Activated B cell treated with CpG ODN at 0.5 μM for 24 hours (primary cell): ENCODE measurements around the gene FAM117B. TPM values are rescaled to one million over a fixed set of nuclear protein-coding genes. Genes with fewer than 3 reads are reported as not detected.

Source experiments
- ATAC-seq: fragments of 200-7000 bp; cut with Tn5 transposase; one replicate; pipeline ENCODE4 v1.10.0; 2021; ENCODE audit warnings: low read depth, mild to moderate bottlenecking, moderate library complexity
- CTCF ChIA-PET: fragments of 350-600 bp; sonication (Branson Sonifier 250); formaldehyde crosslinking; loops from one replicate; lab custom pipeline; 2021; ENCODE audit warnings: antibody characterized with exemption; lab: Charles Lee
- POLR2A ChIA-PET: fragments of 350-600 bp; sonication (Branson Sonifier 250); formaldehyde crosslinking; loops from one replicate; lab custom pipeline; 2021; ENCODE audit warnings: antibody characterized with exemption; lab: Charles Lee
- DNase-seq: peaks from one replicate; pipeline ENCODE4 v3.0.0; 2022
- H3K27ac Mint-ChIP-seq: one replicate; pipeline ENCODE4 v1.8.0; 2020; ENCODE audit warnings: mixed read lengths
- H3K27me3 Mint-ChIP-seq: one replicate; pipeline ENCODE4 v1.8.0; 2021; ENCODE audit warnings: mixed read lengths
- H3K36me3 Mint-ChIP-seq: one replicate; pipeline ENCODE4 v1.8.0; 2021; ENCODE audit warnings: low read depth, mixed read lengths
- H3K4me1 Mint-ChIP-seq: one replicate; pipeline ENCODE4 v1.8.0; 2021; ENCODE audit warnings: mixed read lengths
- H3K4me3 Mint-ChIP-seq: one replicate; pipeline ENCODE4 v1.8.0; 2020; ENCODE audit warnings: mild to moderate bottlenecking, mixed read lengths
- H3K9me3 Mint-ChIP-seq: one replicate; pipeline ENCODE4 v1.8.0; 2020; ENCODE audit warnings: mixed read lengths
- intact Hi-C: fragments of 100-400 bp; cut with micrococcal nuclease; formaldehyde crosslinking; loops from one replicate; pipeline ENCODE4 v1.15.1; 2024
- total RNA-seq: library from RNA; stranded (reverse); gene quantifications from 2 replicates; pipeline ENCODE4 v1.2.3, GENCODE V29; 2022
- TF ChIP-seq, protein P1 (sequence below): fragments of 200-600 bp; IDR thresholded peaks from one replicate; pipeline ENCODE4 v1.8.0; 2022; ENCODE audit warnings: antibody characterized with exemption, mild to moderate bottlenecking

Gene FAM117B
- total RNA-seq, 1 donor from 2014 or later = 22.5 TPM

DNA sequence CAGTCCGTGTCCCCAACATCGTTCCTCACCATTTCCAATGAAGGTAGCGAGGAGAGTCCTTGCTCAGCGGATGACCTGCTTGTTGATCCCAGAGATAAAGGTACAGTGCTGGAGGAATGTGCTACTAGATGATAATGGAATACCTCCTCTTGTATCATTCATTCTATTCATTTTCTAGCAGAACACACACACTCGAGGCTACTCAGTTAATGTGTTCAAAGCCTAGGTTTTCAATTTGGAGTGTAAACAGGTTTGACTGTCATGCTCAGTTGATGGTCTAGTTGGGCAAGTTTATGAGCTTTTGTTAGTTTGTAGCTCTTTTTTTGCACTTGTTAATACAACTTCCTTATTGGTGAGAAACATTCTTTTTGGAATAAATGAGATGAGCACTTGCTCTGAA, 122.6 kb downstream of the FAM117B start:
- intact Hi-C loops = loop anchor here (10.0 kb wide), 1 partner anchor 383 kb away; the partner anchor contains the start of gene BMPR2
- Mint-ChIP-seq H3K27ac (no peak overlapping the region), H3K4me3 (no peak overlapping the region), H3K36me3 (peaks cover 80% of the 10 kb centered on the region), H3K4me1 (peaks cover 11% of the 10 kb centered on the region), H3K9me3 (no peaks in the 10 kb centered on the region), H3K27me3 (no peaks in the 10 kb centered on the region)
- CTCF ChIA-PET = no interaction called here
- POLR2A ChIA-PET = interaction anchor here (1.7 kb wide), 1 partner anchor 122 kb away, joined by 4 read pairs; no protein-coding TSS in a partner anchor
- ATAC-seq = no peak
- DNase-seq = no peak
- TF ChIP-seq, protein P1, sequence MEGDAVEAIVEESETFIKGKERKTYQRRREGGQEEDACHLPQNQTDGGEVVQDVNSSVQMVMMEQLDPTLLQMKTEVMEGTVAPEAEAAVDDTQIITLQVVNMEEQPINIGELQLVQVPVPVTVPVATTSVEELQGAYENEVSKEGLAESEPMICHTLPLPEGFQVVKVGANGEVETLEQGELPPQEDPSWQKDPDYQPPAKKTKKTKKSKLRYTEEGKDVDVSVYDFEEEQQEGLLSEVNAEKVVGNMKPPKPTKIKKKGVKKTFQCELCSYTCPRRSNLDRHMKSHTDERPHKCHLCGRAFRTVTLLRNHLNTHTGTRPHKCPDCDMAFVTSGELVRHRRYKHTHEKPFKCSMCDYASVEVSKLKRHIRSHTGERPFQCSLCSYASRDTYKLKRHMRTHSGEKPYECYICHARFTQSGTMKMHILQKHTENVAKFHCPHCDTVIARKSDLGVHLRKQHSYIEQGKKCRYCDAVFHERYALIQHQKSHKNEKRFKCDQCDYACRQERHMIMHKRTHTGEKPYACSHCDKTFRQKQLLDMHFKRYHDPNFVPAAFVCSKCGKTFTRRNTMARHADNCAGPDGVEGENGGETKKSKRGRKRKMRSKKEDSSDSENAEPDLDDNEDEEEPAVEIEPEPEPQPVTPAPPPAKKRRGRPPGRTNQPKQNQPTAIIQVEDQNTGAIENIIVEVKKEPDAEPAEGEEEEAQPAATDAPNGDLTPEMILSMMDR = no peak

DNA sequence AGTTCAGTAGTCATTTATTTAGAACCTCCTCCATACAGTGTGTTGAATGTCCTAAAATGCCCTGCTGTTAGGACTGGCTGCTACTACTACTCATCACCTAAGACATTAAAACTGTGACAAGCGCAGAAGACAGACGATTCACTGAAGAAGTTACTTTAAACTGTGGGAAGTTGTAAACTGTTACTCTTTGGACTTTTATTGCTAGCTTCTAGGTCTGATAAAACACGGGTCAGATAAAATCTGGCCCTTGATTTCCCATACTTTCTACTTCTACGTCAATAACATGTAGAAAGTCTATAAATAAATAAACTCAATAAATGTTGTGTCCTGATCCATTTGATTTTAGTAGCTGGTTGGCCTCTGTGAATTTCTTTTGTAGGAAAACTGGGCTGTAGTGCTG, 123.4 kb downstream of the FAM117B start:
- ATAC-seq (no peak), DNase-seq (no peak)
- H3K4me1 Mint-ChIP-seq = peaks cover 14% of the 10 kb centered on the region
- TF ChIP-seq, protein P1 = no peak
- no peak overlapping the region for H3K27ac Mint-ChIP-seq
- H3K9me3 Mint-ChIP-seq = no peaks in the 10 kb centered on the region
- peaks cover 84% of the 10 kb centered on the region for H3K36me3 Mint-ChIP-seq
- H3K27me3 Mint-ChIP-seq = no peaks in the 10 kb centered on the region
- intact Hi-C loops = loop anchor here (10.0 kb wide), 1 partner anchor 383 kb away; the partner anchor contains the start of gene BMPR2
- H3K4me3 Mint-ChIP-seq = no peak overlapping the region
- ChIA-PET POLR2A (interaction anchor here (0.7 to 1.7 kb wide), 2 partner anchors 10 to 122 kb away, joined by 3 to 4 read pairs; no protein-coding TSS in a partner anchor), CTCF (no interaction called here)

DNA sequence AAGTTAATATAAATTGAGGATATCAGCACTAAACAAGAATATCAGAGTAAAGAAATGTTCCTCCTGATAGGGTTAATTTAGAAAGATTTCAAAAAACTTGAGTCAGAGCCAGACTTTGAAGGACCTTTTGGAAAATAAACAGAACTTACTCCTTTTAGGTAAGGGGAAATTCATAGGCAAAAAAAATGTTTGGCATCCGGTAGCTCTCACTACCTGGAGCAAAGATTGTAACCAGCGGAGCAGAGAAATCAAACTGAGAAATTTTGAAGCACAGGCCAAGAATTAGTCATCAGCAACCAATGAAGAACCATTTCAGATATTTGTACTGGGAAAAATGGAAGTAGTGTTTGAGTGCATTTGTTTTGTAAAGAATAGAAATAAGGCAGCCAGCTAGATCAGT, 123.8 kb downstream of the FAM117B start:
- DNase-seq (no peak), ATAC-seq (no peak)
- Mint-ChIP-seq H3K36me3 (peaks cover 84% of the 10 kb centered on the region), H3K4me1 (peaks cover 14% of the 10 kb centered on the region), H3K27me3 (no peaks in the 10 kb centered on the region), H3K9me3 (no peaks in the 10 kb centered on the region), H3K4me3 (no peak overlapping the region), H3K27ac (peak overlapping the region; percentile 13)
- intact Hi-C loops = loop anchor here (10.0 kb wide), 1 partner anchor 384 kb away; the partner anchor contains the start of gene BMPR2
- POLR2A ChIA-PET = interaction anchor here (0.7 to 1.7 kb wide), 3 partner anchors 8 to 123 kb away, joined by 3 to 4 read pairs (median 3); no protein-coding TSS in a partner anchor
- CTCF ChIA-PET = no interaction called here
- TF ChIP-seq, protein P1 = no peak

DNA sequence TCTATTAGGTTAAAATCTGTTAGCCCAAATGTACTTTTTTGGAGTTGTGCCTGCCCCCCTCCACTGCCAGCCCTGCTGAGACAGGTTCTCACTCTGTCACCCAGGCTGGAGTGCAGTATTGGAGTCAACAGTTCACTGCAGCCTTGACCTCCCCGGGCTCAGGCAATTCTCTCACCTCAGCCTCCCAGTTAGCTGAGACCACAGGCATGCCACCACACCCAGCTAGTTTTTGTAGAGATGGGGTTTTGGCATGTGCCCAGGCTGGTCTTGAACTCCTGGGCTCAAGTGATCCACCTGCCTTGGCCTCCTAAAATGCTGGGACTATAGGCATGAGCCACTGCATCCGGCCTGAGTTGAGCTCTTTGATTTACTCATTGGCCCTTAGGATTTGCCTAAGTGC, 126.1 kb downstream of the FAM117B start:
- Mint-ChIP-seq H3K27ac (no peak overlapping the region), H3K4me3 (no peak overlapping the region), H3K4me1 (peaks cover 24% of the 10 kb centered on the region), H3K36me3 (peaks cover 86% of the 10 kb centered on the region), H3K27me3 (no peaks in the 10 kb centered on the region), H3K9me3 (no peaks in the 10 kb centered on the region)
- DNase-seq (no peak), ATAC-seq (no peak)
- POLR2A ChIA-PET = no interaction called here
- CTCF ChIA-PET = no interaction called here
- intact Hi-C loops = no loop called here
- TF ChIP-seq, protein P1 = no peak

DNA sequence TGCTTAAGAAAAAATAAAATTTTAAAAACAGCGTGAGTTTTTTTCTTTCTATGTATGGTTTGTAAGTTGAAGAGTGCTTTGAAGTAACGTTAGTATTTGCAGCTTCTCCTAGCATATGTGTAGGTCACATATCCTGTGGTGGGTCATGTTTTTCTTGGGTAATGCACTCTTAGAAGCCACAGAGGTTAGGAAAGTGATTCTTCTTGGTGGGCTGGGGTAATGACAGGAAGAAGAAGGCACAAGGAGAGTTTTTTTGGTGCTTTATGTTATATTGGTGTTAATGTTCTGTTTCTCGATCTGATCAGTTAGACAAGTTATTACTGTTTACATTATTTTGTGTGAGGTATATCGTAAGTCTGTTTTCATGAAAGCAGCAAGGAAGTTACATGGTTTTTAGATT, 127.8 kb downstream of the FAM117B start:
- ATAC-seq = no peak
- peaks cover 80% of the 10 kb centered on the region for H3K36me3 Mint-ChIP-seq
- H3K4me3 Mint-ChIP-seq = no peak overlapping the region

More for the DNA sequence above, 127.8 kb downstream of the FAM117B start:
- ChIA-PET POLR2A (no interaction called here), CTCF (no interaction called here)
- DNase-seq = no peak
- Mint-ChIP-seq H3K27me3 (no peaks in the 10 kb centered on the region), H3K27ac (peak overlapping the region; percentile 67), H3K9me3 (no peaks in the 10 kb centered on the region), H3K4me1 (peaks cover 24% of the 10 kb centered on the region)
- intact Hi-C loops = loop anchor here (1.0 kb wide), 1 partner anchor 11 kb away; no protein-coding TSS in a partner anchor
- TF ChIP-seq, protein P1 = no peak
